BLaER1 (cell line): Measurements from ENCODE around the gene CEP20.
A peak's percentile ranks its signal among the peaks of the same experiment; 100 is the strongest.
"Not testable (repeated sequence)": the region's sequence is repeated elsewhere in the genome, so short reads cannot be mapped to it uniquely, and the experiment has no call there.

Experiments
- H3K27ac ChIP-seq: shearing (Covaris generic); formaldehyde crosslinking; 2 replicates; pipeline ENCODE4 v1.8.1; 2022
- H3K27me3 ChIP-seq: shearing (Covaris generic); formaldehyde crosslinking; 2 replicates; pipeline ENCODE4 v1.8.1; 2022
- H3K36me3 ChIP-seq: shearing (Covaris generic); formaldehyde crosslinking; 2 replicates; pipeline ENCODE4 v1.8.1; 2022
- H3K4me1 ChIP-seq: shearing (Covaris generic); formaldehyde crosslinking; 2 replicates; pipeline ENCODE4 v1.8.1; 2022
- H3K4me2 ChIP-seq: shearing (Covaris generic); formaldehyde crosslinking; 2 replicates; pipeline ENCODE4 v1.8.1; 2022
- H3K4me3 ChIP-seq: shearing (Covaris generic); formaldehyde crosslinking; 2 replicates; pipeline ENCODE4 v1.8.1; 2022
- H3K9ac ChIP-seq: shearing (Covaris generic); formaldehyde crosslinking; 2 replicates; pipeline ENCODE4 v1.8.1; 2022
- H3K9me3 ChIP-seq: shearing (Covaris generic); formaldehyde crosslinking; 2 replicates; pipeline ENCODE4 v1.8.1; 2022
- H4K20me1 ChIP-seq: shearing (Covaris generic); formaldehyde crosslinking; 2 replicates; pipeline ENCODE4 v1.8.1; 2022
- Cebpa-rat ChIP-seq: shearing (Covaris generic); IDR thresholded peaks from 2 replicates; pipeline ENCODE4 v1.8.1; 2022

CEP20 gene

DNA sequence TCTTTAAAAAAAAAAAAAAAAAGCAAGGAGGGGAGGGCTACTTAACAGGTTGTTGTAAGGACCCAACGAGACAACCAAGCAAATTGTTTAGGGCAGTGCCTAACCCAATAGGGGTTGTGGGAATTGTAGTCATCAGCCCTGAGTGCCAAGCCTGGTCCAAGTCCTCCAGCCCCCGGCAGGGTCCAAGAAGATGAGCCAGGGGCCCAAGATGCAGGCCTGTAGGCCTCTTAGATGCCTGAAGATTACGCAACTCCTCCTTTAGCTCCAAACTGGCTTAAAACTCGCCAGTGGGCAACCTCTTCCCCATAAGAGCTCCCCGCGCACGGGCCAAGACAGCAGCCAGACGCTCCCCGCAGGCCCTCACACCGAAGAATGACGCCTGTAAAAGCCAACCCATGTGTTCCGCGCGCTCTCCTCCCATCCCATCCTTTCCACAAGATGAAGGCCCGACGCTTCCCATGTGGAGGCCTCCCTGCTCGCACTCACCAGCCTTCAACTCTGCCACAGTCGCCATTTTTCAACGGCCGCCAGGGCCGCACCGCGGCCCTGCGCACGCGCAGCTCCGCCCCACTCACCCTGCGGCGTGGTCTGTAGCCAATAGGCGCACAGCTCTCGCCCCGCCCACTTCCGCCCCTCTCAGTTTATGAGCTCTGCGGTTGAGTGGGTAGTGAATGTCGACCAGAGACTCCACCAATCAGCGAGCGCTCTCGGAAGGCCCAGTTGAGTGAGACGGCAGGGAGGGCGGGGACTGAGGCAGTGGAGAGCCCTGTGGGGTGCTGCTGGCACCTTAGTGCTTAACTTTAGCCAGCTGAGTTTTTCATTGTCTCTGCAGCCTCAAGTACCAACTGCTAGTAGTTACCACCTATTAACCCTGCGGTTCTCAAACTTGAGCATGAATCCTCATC lies at the start of gene CEP20:
Gene CEP20 (minus strand): TSS at position 532 of the 905 bp plus-strand sequence. CDS start 18 bp downstream, at position 514.
- no peaks in the 10 kb centered on the region for H3K9me3 ChIP-seq
- peak within 1 kb of the TSS; percentile 93 for H3K27ac ChIP-seq
- peaks cover 31% of the 10 kb centered on the region for H3K4me1 ChIP-seq
- peak within 1 kb of the TSS; percentile 91 for H3K9ac ChIP-seq
- TF ChIP-seq Cebpa-rat, result peak; percentile 83
- peaks cover 25% of the 10 kb centered on the region for H4K20me1 ChIP-seq
- no peaks in the 10 kb centered on the region for H3K27me3 ChIP-seq
- peak within 1 kb of the TSS; percentile 76 for H3K4me3 ChIP-seq
- peaks cover 15% of the 10 kb centered on the region for H3K36me3 ChIP-seq
- H3K4me2 ChIP-seq, result peak within 1 kb of the TSS; percentile 91

DNA sequence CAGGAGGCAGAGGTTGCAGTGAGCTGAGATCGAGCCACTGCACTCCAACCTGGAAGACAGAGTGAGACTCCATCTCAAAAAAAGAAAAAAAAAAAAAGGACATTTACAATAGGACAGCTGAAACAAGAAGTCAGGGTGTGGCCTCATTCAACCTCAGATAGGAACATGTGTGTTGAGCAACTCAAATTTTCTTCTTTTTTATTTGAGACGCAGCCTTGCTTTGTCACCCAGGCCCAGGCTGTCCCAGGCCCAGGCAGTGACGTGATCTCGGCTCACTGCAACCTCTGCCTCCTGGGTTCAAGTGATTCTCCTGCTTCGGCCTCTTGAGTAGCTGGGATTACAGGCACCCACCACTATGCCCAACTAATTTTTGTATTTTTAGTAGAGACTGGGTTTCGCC lies 48.4 kb upstream of the CEP20 start:
- H3K36me3 ChIP-seq, H3K9me3 ChIP-seq, H3K27ac ChIP-seq, H3K4me2 ChIP-seq, H3K4me3 ChIP-seq, H3K27me3 ChIP-seq, H3K4me1 ChIP-seq, H3K9ac ChIP-seq, H4K20me1 ChIP-seq: not testable (repeated sequence)

DNA sequence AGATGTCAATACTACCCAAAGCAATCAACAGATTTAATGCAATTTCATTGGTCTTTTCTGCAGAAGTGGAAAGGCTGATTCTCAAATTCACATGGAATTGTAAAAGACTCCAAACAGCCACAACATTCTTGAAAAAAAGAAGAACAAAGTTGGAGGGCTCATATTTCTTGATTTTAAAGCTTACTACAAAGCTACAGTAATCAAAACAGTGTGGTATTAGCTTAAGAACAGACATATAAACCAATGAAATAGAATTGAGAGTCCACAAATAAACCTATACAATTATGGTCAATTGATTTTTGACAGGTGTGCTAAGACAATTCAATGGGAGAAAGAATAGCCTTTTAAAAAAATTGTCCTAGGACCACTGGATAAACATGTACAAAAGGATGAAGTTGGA lies 46.6 kb upstream of the CEP20 start:
- Histone ChIP-seq H3K27me3 (no peaks in the 10 kb centered on the region), H3K4me1 (peaks cover 2% of the 10 kb centered on the region; the same call in 1 of the 2 replicates), H3K36me3 (no peaks in the 10 kb centered on the region), H3K9me3 (no peaks in the 10 kb centered on the region; the same call in 1 of the 2 replicates), H3K4me3 (no peak overlapping the region), H3K4me2 (no peak overlapping the region), H3K27ac (no peak overlapping the region), H3K9ac (no peak overlapping the region), H4K20me1 (no peaks in the 10 kb centered on the region)
- TF ChIP-seq Cebpa-rat, result no peak

- no peak overlapping the region for H3K4me2 ChIP-seq
- H3K9ac ChIP-seq, result no peak overlapping the region
- no peaks in the 10 kb centered on the region for H3K27me3 ChIP-seq
- peaks cover 3% of the 10 kb centered on the region; the same call in 1 of the 2 replicates for H3K4me1 ChIP-seq
- no peaks in the 10 kb centered on the region for H4K20me1 ChIP-seq
- no peak overlapping the region for H3K27ac ChIP-seq
- H3K9me3 ChIP-seq, result no peaks in the 10 kb centered on the region; the same call in 1 of the 2 replicates
- no peak for TF ChIP-seq Cebpa-rat
- H3K4me3 ChIP-seq, result no peak overlapping the region
- no peaks in the 10 kb centered on the region for H3K36me3 ChIP-seq
Measured at GRCh38 chr16:15933781-15934180, 45.4 kb upstream of the CEP20 start.

DNA sequence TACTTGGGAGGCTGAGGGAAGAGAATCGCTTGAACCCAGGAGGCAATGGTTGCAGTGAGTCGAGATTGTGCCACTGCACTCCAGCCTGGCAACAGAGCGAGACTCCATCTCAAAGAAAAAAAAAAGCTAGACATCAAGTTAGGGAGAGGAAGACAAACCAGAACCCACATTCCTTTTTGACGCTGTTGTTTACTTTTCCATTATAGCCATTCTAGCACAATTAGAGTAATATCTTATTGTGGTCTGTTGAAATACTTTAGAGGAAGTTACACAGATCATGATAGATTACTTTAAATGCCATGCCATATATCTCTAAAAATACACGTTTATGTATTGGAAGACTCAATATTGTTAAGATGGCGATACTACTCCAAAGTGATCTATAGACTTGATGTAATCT lies 44.5 kb upstream of the CEP20 start:
- TF ChIP-seq Cebpa-rat, result no peak
- Histone ChIP-seq H3K4me1 (peaks cover 6% of the 10 kb centered on the region; the same call in 1 of the 2 replicates), H3K9me3 (no peaks in the 10 kb centered on the region; the same call in 1 of the 2 replicates), H3K27ac (no peak overlapping the region), H3K27me3 (no peaks in the 10 kb centered on the region), H3K4me3 (no peak overlapping the region), H3K36me3 (no peaks in the 10 kb centered on the region), H3K4me2 (no peak overlapping the region), H4K20me1 (no peaks in the 10 kb centered on the region), H3K9ac (no peak overlapping the region)

GRCh38 chr16:15928261-15929104 lies 40.1 kb upstream of the CEP20 start:
- no peaks in the 10 kb centered on the region for H4K20me1 ChIP-seq
- H3K4me3 ChIP-seq, result no peak overlapping the region
- peaks cover 37% of the 10 kb centered on the region for H3K4me1 ChIP-seq
- no peak for TF ChIP-seq Cebpa-rat
- no peak overlapping the region for H3K4me2 ChIP-seq
- no peaks in the 10 kb centered on the region for H3K27me3 ChIP-seq
- no peaks in the 10 kb centered on the region for H3K36me3 ChIP-seq
- H3K9ac ChIP-seq, result no peak overlapping the region
- no peaks in the 10 kb centered on the region for H3K9me3 ChIP-seq
- no peak overlapping the region for H3K27ac ChIP-seq

DNA sequence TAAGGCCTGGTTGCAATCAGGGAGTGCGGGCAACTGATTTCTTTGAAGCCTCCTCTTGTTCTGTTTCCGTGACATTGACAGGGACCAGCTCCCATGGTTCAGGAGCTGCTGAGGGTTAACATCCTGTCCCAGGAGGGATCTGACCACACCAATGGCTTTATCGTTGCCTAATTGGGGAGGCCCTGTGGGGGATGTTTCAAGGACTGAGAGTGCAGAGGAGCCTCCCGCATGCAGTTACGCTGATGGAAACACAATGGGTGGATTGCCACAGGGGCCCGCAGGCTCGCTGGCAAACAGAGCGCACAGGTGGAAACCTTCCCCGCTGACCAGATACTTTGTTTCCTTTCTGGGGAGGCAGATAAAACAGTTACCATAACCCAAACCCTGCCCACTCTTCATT lies 37.2 kb upstream of the CEP20 start:
- peak overlapping the region; percentile 44; the same call in 1 of the 2 replicates for H3K9ac ChIP-seq
- no peaks in the 10 kb centered on the region for H3K9me3 ChIP-seq
- peak; percentile 63; the same call in 1 of the 2 replicates for TF ChIP-seq Cebpa-rat
- H3K27me3 ChIP-seq, result no peaks in the 10 kb centered on the region
- peaks cover 37% of the 10 kb centered on the region for H3K4me1 ChIP-seq
- no peak overlapping the region for H3K4me3 ChIP-seq
- no peaks in the 10 kb centered on the region for H4K20me1 ChIP-seq
- H3K4me2 ChIP-seq, result peak overlapping the region; percentile 67
- H3K36me3 ChIP-seq, result no peaks in the 10 kb centered on the region
- peak overlapping the region; percentile 10; the same call in 1 of the 2 replicates for H3K27ac ChIP-seq

- no peak for TF ChIP-seq Cebpa-rat
- Histone ChIP-seq H3K9me3 (no peaks in the 10 kb centered on the region), H4K20me1 (no peaks in the 10 kb centered on the region), H3K36me3 (no peaks in the 10 kb centered on the region), H3K4me2 (peak overlapping the region; percentile 67), H3K27ac (peak overlapping the region; percentile 5; the same call in 1 of the 2 replicates), H3K9ac (peak overlapping the region; percentile 44; the same call in 1 of the 2 replicates), H3K4me3 (no peak overlapping the region), H3K4me1 (peaks cover 37% of the 10 kb centered on the region), H3K27me3 (no peaks in the 10 kb centered on the region)
Measured at GRCh38 chr16:15924996-15925395, 36.6 kb upstream of the CEP20 start.

DNA sequence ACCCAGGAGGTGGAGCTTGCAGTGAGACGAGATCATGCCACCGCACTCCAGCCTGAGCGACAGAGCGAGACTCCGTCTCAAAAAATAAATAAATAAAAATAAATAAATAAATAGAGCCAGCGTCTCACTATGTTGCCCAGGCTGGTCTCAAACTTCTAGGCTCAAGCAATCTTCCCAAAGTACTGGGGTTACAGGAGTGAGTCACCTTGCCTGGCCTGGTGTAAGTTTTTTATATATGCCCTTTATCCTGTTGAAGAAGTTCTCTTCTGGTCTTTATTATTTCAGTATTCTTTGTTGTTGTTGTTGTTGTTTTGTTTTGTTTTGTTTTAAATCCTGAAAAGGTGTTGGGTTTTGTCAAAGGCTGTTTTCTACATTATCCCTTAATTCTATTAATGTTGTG lies 30.9 kb upstream of the CEP20 start:
- H3K9ac ChIP-seq, result no peak overlapping the region
- peaks cover 25% of the 10 kb centered on the region for H3K9me3 ChIP-seq
- H3K4me2 ChIP-seq, result no peak overlapping the region
- no peak overlapping the region for H3K27ac ChIP-seq
- H3K4me3 ChIP-seq, result no peak overlapping the region
- H4K20me1 ChIP-seq, result no peaks in the 10 kb centered on the region
- no peak for TF ChIP-seq Cebpa-rat
- H3K27me3 ChIP-seq, result no peaks in the 10 kb centered on the region
- H3K4me1 ChIP-seq, result peaks cover under 1% of the 10 kb centered on the region; the same call in 1 of the 2 replicates
- H3K36me3 ChIP-seq, result no peaks in the 10 kb centered on the region

DNA sequence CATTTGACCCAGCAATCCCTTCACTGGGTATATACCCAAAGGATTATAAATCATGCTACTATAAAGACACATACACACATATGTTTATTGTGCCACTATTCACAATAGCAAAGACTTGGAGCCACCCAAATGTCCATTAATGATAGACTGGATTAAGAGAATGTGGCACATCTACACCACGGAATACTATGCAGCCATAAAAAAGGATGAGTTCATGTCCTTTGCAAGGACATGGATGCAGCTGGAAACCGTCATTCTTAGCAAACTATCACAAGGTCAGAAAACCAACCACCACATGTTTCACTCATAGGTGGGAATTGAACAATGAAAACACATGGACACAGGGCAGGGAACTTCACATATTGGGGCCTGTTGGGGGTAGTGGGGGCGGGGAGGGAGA lies 29.9 kb upstream of the CEP20 start:
- H3K9ac ChIP-seq, H3K4me3 ChIP-seq, H3K27me3 ChIP-seq, H4K20me1 ChIP-seq, H3K4me2 ChIP-seq, H3K4me1 ChIP-seq, H3K36me3 ChIP-seq, H3K27ac ChIP-seq: not testable (repeated sequence)
- peaks cover 25% of the 10 kb centered on the region for H3K9me3 ChIP-seq
